WERI-Rb-1 (cell line): Measurements from ENCODE around the gene SOX10.

Experiments used
- DNase-seq: peaks from one replicate; pipeline ENCODE4 v3.0.0-alpha.2; 2020
- H3K27ac ChIP-seq: fragments of 250-450 bp; sonication (Bioruptor Pico); 2 replicates; pipeline ENCODE4 v1.5.1; 2020; ENCODE audit warnings: mild to moderate bottlenecking, moderate library complexity
- H3K27me3 ChIP-seq: fragments of 250-450 bp; sonication (Bioruptor Pico); 2 replicates; pipeline ENCODE4 v1.5.1; 2021; ENCODE audit warnings: mild to moderate bottlenecking, low read depth, moderate library complexity; ENCODE audit not compliant: insufficient read depth, severe bottlenecking
- H3K36me3 ChIP-seq: fragments of 250-450 bp; sonication (Bioruptor Pico); 2 replicates; pipeline ENCODE4 v1.5.1; 2020; ENCODE audit warnings: mild to moderate bottlenecking, moderate library complexity
- H3K4me3 ChIP-seq: 2 replicates; pipeline ENCODE4 v1.5.1; 2011; ENCODE audit warnings: low read depth, mild to moderate bottlenecking, control low read depth, low read length
- H3K9me3 ChIP-seq: fragments of 250-450 bp; sonication (Bioruptor Pico); 2 replicates; pipeline ENCODE4 v1.5.1; 2021; ENCODE audit warnings: mild to moderate bottlenecking, moderate library complexity; ENCODE audit not compliant: severe bottlenecking
- TF ChIP-seq, protein P1 (sequence below): IDR thresholded peaks from 2 replicates; pipeline ENCODE4 v1.5.1; 2011; ENCODE audit warnings: low read depth, mild to moderate bottlenecking, control low read depth, inconsistent platforms, low read length

Gene SOX10

DNA sequence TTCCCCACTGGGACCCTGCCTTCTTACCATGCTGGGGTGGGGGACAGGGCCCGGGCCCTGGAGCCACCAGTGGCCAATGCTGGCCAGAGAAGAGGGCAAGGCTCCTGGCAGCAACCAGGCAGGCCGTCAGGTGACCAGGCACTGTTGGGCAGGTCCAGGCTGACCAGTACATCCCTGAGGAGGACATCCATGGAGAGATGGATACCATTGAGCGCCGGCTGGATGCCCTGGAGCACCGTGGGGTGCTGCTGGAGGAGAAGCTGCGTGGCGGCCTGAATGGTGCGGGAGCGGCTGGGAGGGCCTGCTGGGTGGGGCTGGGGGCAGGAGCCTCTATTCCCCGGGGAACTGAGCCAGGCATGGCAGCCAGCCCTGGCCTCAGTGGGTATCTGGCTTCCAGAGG, 52.0 kb downstream of the SOX10 start:
- Histone ChIP-seq H3K4me3 (no peak overlapping the region), H3K36me3 (peaks cover 19% of the 10 kb centered on the region), H3K27me3 (no peaks in the 10 kb centered on the region), H3K27ac (no peak overlapping the region), H3K9me3 (no peaks in the 10 kb centered on the region)
- DNase-seq: no peak
- TF ChIP-seq, protein P1, sequence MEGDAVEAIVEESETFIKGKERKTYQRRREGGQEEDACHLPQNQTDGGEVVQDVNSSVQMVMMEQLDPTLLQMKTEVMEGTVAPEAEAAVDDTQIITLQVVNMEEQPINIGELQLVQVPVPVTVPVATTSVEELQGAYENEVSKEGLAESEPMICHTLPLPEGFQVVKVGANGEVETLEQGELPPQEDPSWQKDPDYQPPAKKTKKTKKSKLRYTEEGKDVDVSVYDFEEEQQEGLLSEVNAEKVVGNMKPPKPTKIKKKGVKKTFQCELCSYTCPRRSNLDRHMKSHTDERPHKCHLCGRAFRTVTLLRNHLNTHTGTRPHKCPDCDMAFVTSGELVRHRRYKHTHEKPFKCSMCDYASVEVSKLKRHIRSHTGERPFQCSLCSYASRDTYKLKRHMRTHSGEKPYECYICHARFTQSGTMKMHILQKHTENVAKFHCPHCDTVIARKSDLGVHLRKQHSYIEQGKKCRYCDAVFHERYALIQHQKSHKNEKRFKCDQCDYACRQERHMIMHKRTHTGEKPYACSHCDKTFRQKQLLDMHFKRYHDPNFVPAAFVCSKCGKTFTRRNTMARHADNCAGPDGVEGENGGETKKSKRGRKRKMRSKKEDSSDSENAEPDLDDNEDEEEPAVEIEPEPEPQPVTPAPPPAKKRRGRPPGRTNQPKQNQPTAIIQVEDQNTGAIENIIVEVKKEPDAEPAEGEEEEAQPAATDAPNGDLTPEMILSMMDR: no peak

DNA sequence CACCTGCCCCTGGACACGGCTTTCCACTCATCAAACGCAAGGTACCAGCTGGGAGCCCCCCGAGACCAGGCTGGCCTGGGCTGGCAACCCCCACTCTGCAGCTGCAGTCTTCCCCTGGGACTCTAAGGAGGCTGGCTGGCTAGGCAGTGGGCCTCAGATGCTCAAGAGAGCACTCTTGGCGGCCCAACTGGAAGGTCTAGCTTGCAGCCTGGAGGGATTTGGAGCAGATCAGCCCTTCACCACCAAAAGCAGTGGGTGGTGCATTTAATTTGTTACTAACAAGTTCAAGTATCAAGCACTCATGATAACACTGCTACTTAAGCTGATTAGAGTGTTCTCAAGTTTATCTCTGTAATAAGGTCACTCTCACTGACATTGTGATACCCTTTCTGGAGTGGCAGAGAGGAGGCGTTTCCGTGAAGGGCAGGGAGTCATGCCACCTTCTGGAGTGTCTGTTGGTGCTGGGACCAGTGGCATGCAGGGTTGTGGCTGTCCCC, 52.4 kb downstream of the SOX10 start:
- Histone ChIP-seq H3K4me3 (no peak overlapping the region), H3K9me3 (no peaks in the 10 kb centered on the region), H3K27ac (no peak overlapping the region), H3K36me3 (peaks cover 20% of the 10 kb centered on the region), H3K27me3 (no peaks in the 10 kb centered on the region)
- TF ChIP-seq, protein P1: no peak
- DNase-seq: no peak

DNA sequence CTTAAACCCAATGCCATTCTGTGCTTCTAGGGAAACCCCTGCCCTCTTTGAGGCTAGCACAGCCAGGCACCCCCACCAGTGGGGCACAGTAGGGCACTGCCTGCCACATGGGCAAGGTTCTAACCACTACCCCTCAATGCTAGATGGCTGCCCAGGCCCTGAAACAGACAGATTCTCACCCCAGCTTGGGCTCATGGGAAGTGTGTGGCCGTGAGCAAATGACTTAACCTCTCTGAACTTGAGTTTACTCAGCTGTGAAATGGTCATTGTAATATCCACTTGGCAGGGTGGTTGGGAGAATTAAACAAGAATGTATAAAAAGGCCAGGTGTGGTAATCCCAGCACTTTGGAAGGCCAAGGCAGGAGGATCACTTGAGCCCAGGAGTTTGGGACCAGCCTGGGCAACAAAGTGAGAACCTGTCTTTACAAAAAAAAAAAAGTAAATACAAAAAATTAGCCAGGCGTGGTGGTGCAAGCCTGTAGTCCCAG, 53.4 kb downstream of the SOX10 start:
- TF ChIP-seq, protein P1: no peak
- Histone ChIP-seq H3K4me3 (no peak overlapping the region), H3K27ac (no peak overlapping the region), H3K27me3 (no peaks in the 10 kb centered on the region), H3K36me3 (peaks cover 24% of the 10 kb centered on the region), H3K9me3 (no peaks in the 10 kb centered on the region)
- DNase-seq: no peak

DNA sequence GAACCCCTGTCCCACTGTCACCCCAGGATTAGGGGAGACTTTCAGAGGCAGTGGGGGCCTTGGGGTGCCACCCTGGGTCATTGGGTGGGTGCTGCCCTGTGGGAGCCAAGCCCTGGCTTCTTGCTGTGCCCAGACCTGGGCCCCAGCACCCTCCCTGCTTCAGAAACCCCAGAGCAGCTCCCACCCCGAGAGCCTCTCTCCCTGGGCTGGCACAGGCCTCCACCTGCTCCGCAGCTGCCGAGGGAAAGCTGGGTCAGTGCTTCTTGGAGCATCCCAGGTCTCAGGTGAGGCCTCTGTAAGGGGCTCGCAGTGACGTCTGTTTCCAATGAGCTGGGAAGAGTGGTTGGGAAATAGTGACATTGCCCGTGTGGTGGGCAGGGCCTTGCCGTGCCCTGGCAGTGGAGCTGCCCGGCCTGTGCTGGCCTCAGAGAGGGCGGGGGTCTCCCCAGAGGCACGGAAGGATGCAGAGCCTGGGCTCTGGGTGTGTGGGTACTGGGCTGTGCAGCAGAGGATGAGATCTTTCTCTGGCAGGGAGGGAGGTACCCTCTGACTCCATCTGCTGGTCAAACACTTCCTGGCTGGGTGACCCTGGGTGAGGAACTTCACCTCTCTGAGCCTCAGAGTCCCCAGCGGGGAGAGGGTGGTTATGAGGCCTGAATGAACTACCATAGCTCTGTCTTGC, 53.9 kb downstream of the SOX10 start:
- Histone ChIP-seq H3K4me3 (no peak overlapping the region), H3K9me3 (no peaks in the 10 kb centered on the region), H3K27me3 (no peaks in the 10 kb centered on the region), H3K27ac (no peak overlapping the region), H3K36me3 (peaks cover 27% of the 10 kb centered on the region)
- TF ChIP-seq, protein P1: peak; percentile 63
- peak; percentile 33 for DNase-seq

DNA sequence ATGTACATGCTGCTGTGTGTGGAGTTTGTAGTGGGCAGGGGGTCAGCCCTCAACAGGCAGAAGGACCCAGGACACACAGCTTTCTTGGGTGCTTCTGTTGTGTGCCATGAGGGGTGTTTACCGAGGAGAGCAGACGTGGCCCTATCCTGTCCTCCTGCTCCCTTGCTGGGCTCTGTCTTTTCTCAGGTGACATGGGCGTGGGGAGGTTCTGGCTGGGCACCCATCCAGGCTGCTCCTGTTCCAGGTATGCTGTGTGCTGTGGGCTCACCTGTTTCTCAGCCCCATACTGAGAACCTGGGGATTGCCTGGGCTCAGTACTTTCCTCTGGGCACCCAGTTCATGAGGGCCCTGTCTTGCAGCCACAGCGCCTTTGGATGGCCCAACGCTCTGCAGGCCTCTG, 55.0 kb downstream of the SOX10 start:
- Histone ChIP-seq H3K9me3 (no peaks in the 10 kb centered on the region), H3K27me3 (no peaks in the 10 kb centered on the region), H3K4me3 (no peak overlapping the region), H3K27ac (no peak overlapping the region), H3K36me3 (peaks cover 28% of the 10 kb centered on the region)
- DNase-seq: no peak
- TF ChIP-seq, protein P1: no peak

DNA sequence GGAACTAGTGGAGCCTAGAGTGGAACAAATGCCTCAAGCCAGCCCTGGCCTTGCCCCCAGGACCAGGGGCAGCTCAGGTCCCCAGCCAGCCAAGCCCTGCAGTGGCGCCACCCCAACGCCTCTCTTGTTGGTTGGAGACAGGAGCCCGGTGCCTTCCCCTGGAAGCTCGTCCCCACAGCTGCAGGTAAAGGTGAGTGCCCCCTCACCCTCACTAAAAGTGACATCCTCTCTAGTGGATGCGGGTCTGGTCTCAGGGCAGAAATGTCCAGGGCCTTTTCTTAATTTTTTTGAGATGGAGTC, 56.8 kb downstream of the SOX10 start:
- Histone ChIP-seq H3K36me3 (peaks cover 28% of the 10 kb centered on the region), H3K27ac (no peak overlapping the region), H3K4me3 (no peak overlapping the region), H3K9me3 (no peaks in the 10 kb centered on the region), H3K27me3 (no peaks in the 10 kb centered on the region)
- TF ChIP-seq, protein P1: no peak
- DNase-seq: no peak
